HEK293 (cell line): ENCODE data around the gene NKG7.

Source experiments
- CTCF ChIA-PET: fragments of 350-600 bp; formaldehyde crosslinking; extraction: SDS; loops from one replicate; lab custom pipeline; 2021; ENCODE audit warnings: antibody characterized with exemption; lab: Yijun Ruan, JAX
- POLR2A ChIA-PET: fragments of 300-600 bp; formaldehyde crosslinking; extraction: SDS; loops from one replicate; lab custom pipeline; 2020; ENCODE audit warnings: antibody characterized with exemption, inconsistent platforms; lab: Yijun Ruan, JAX
- H3K27ac ChIP-seq: fragments of 200-500 bp; sonication (Bioruptor generic); 2 replicates; pipeline ENCODE4 v1.5.1; 2014; ENCODE audit warnings: low read depth, low read length, control low read depth, inconsistent platforms; ENCODE audit errors: extremely low read depth
- H3K36me3 ChIP-seq, 2 experiments: fragments of 200-500 bp in 1 of 2; sonication (Bioruptor generic) in 1 of 2; 1 replicate in 1 of 2; 2 replicates in 1 of 2; pipeline ENCODE4 v1.5.1; 2014 to 2017; ENCODE audit warnings: inconsistent platforms in 2 of 2, low read length in 2 of 2; ENCODE audit not compliant: control insufficient read depth in 2 of 2, insufficient read depth in 1 of 2
- H3K4me1 ChIP-seq: fragments of 200-500 bp; sonication (Bioruptor generic); 2 replicates; pipeline ENCODE4 v1.5.1; 2014; ENCODE audit warnings: mild to moderate bottlenecking, low read length, inconsistent platforms; ENCODE audit not compliant: control insufficient read depth, insufficient read depth
- H3K4me3 ChIP-seq: 2 replicates; pipeline ENCODE4 v1.5.1; 2011; ENCODE audit warnings: low read depth, mild to moderate bottlenecking, control low read depth, low read length, moderate library complexity
- H3K9me3 ChIP-seq: fragments of 200-500 bp; sonication (Bioruptor generic); 2 replicates; pipeline ENCODE4 v1.5.1; 2014; ENCODE audit warnings: low read depth, low read length, inconsistent platforms; ENCODE audit not compliant: control insufficient read depth, insufficient read depth
- GFI1B ChIP-seq: fragments of 450-650 bp; formaldehyde crosslinking; IDR thresholded peaks from 2 replicates; pipeline ENCODE4 v1.5.1; 2016; ENCODE audit warnings: missing biosample characterization, missing genetic modification characterization
- GLI2 ChIP-seq: fragments of 450-650 bp; formaldehyde crosslinking; IDR thresholded peaks from 2 replicates; pipeline ENCODE4; 2017; ENCODE audit warnings: missing biosample characterization, missing genetic modification characterization, low read depth, borderline replicate concordance
- RBAK ChIP-seq: fragments of 450-650 bp; formaldehyde crosslinking; IDR thresholded peaks from 2 replicates; pipeline ENCODE4 v1.5.1; 2016; ENCODE audit warnings: missing biosample characterization, missing genetic modification characterization
- SP2 ChIP-seq: fragments of 450-650 bp; formaldehyde crosslinking; IDR thresholded peaks from 2 replicates; pipeline ENCODE4 v1.5.1; 2016; ENCODE audit warnings: missing biosample characterization, missing genetic modification characterization
- TSHZ1 ChIP-seq: fragments of 450-650 bp; formaldehyde crosslinking; IDR thresholded peaks from 2 replicates; pipeline ENCODE4 v1.5.1; 2016; ENCODE audit warnings: missing biosample characterization, missing genetic modification characterization, borderline replicate concordance
- ZBTB20 ChIP-seq: fragments of 450-650 bp; formaldehyde crosslinking; IDR thresholded peaks from 2 replicates; pipeline ENCODE4 v1.5.1; 2016; ENCODE audit warnings: missing biosample characterization, missing genetic modification characterization
- ZBTB26 ChIP-seq: fragments of 450-650 bp; formaldehyde crosslinking; optimal IDR thresholded peaks from 2 replicates; pipeline ENCODE3; 2016; ENCODE audit warnings: missing biosample characterization, mild to moderate bottlenecking, missing genetic modification characterization
- ZBTB49 ChIP-seq: fragments of 450-650 bp; formaldehyde crosslinking; IDR thresholded peaks from 2 replicates; pipeline ENCODE4 v1.5.1; 2016; ENCODE audit warnings: missing biosample characterization, missing genetic modification characterization, low read depth
- ZBTB7A ChIP-seq: fragments of 450-650 bp; formaldehyde crosslinking; IDR thresholded peaks from 2 replicates; pipeline ENCODE4 v1.5.1; 2016; ENCODE audit warnings: low read depth, missing biosample characterization, missing genetic modification characterization
- ZIC2 ChIP-seq: fragments of 450-650 bp; formaldehyde crosslinking; IDR thresholded peaks from 2 replicates; pipeline ENCODE4 v1.5.1; 2016; ENCODE audit warnings: missing biosample characterization, missing genetic modification characterization
- ZNF148 ChIP-seq: fragments of 450-650 bp; formaldehyde crosslinking; IDR thresholded peaks from 2 replicates; pipeline ENCODE4 v1.5.0; 2017; ENCODE audit warnings: missing biosample characterization, missing genetic modification characterization, borderline replicate concordance
- ZNF155 ChIP-seq: fragments of 450-650 bp; formaldehyde crosslinking; IDR thresholded peaks from 2 replicates; pipeline ENCODE4 v1.5.1; 2016; ENCODE audit warnings: missing biosample characterization, missing genetic modification characterization
- ZNF274 ChIP-seq, 2 experiments: fragments of 200-500 bp in 1 of 2; fragments of 450-650 bp in 1 of 2; sonication (Bioruptor generic) in 1 of 2; formaldehyde crosslinking in 1 of 2; IDR thresholded peaks; 2 replicates each; pipeline versions ENCODE4 v1.5.1 to v1.6.1; 2014 to 2016; ENCODE audit warnings: borderline replicate concordance in 1 of 2, inconsistent platforms in 1 of 2, low read length in 1 of 2, missing biosample characterization in 1 of 2, missing genetic modification characterization in 1 of 2
- ZNF530 ChIP-seq: fragments of 450-650 bp; formaldehyde crosslinking; IDR thresholded peaks from 2 replicates; pipeline ENCODE4 v1.5.1; 2016; ENCODE audit warnings: low read depth, missing biosample characterization, missing genetic modification characterization
- ZNF558 ChIP-seq: fragments of 450-650 bp; formaldehyde crosslinking; IDR thresholded peaks from 2 replicates; pipeline ENCODE4 v1.5.1; 2016; ENCODE audit warnings: missing biosample characterization, missing genetic modification characterization
- ZNF561 ChIP-seq: fragments of 450-650 bp; IDR thresholded peaks from 2 replicates; pipeline ENCODE4 v1.5.1; 2018; ENCODE audit warnings: missing biosample characterization, missing genetic modification characterization, borderline replicate concordance
- ZNF585B ChIP-seq: fragments of 450-650 bp; formaldehyde crosslinking; IDR thresholded peaks from 2 replicates; pipeline ENCODE4 v1.5.1; 2016; ENCODE audit warnings: missing biosample characterization, missing genetic modification characterization
- ZNF777 ChIP-seq: fragments of 450-650 bp; formaldehyde crosslinking; IDR thresholded peaks from 2 replicates; pipeline ENCODE4 v1.5.1; 2017; ENCODE audit warnings: missing biosample characterization, missing genetic modification characterization, borderline replicate concordance
- ZNF830 ChIP-seq: fragments of 450-650 bp; IDR thresholded peaks from 2 replicates; pipeline ENCODE4 v1.5.0; 2018; ENCODE audit warnings: missing biosample characterization, missing genetic modification characterization, low read depth, mild to moderate bottlenecking, moderate library complexity
- ZSCAN5A ChIP-seq: fragments of 450-650 bp; formaldehyde crosslinking; IDR thresholded peaks from 2 replicates; pipeline ENCODE4 v1.5.1; 2016; ENCODE audit warnings: missing biosample characterization, missing genetic modification characterization

Gene NKG7

GRCh38 chr19:51351266-51351990, 21.0 kb downstream of the NKG7 start:
- Histone ChIP-seq H3K9me3 (no peaks in the 10 kb centered on the region), H3K4me1 (peaks cover 8% of the 10 kb centered on the region), H3K27ac (no peak overlapping the region), H3K4me3 (no peak overlapping the region), H3K36me3 (peaks cover 9 to 38% of the 10 kb centered on the region in 2 experiments; a peak in 2 of 3 replicates)
- ChIA-PET POLR2A (interaction anchor here (1.3 kb wide), 1 partner anchor 12 kb away, joined by 4 read pairs; no protein-coding TSS in a partner anchor), CTCF (interaction anchor here (0.7 to 2.1 kb wide), 3 partner anchors 12 to 16 kb away, joined by 3 to 6 read pairs (median 3); no protein-coding TSS in a partner anchor)
- no peak for TF ChIP-seq ZBTB26 (tag by site-specific recombination)
- TF ChIP-seq ZSCAN5A, result no peak
- no peak for TF ChIP-seq ZNF558
- TF ChIP-seq ZBTB20, result no peak
- TF ChIP-seq ZNF830, result no peak

- CTCF ChIA-PET, result no interaction called here
- Histone ChIP-seq H3K36me3 (peaks cover 6 to 47% of the 10 kb centered on the region in 2 experiments; a peak in 2 of 3 replicates), H3K9me3 (no peaks in the 10 kb centered on the region)
- POLR2A ChIA-PET, result no interaction called here
- TF ChIP-seq ZNF585B (no peak), ZIC2 (tag by site-specific recombination) (no peak), GFI1B (tag by site-specific recombination) (no peak), ZNF777 (tag by site-specific recombination) (no peak), ZNF561 (tag by site-specific recombination) (no peak), RBAK (tag by site-specific recombination) (no peak), SP2 (tag by site-specific recombination) (no peak), ZNF155 (tag by site-specific recombination) (no peak), ZNF274 (IDR thresholded peaks at IDR 0.05; ENCODE audit: low read length) (no peak), ZNF274 (tag by site-specific recombination; IDR thresholded peaks at IDR 0.05; ENCODE audit: borderline replicate concordance) (no peak), ZNF148 (tag by site-specific recombination) (no peak), ZBTB49 (tag by site-specific recombination) (no peak), TSHZ1 (tag by site-specific recombination) (no peak), GLI2 (tag by site-specific recombination) (no peak), ZNF530 (tag by site-specific recombination) (no peak), ZNF558 (no peak), ZBTB7A (tag by site-specific recombination) (no peak)
- TF ChIP-seq, all 188 proteins: peak for 0
- no peak overlapping the region for H3K4me3 ChIP-seq
- H3K27ac ChIP-seq, result no peak overlapping the region
- H3K4me1 ChIP-seq, result no peaks in the 10 kb centered on the region
These were observed 25.1 kb downstream of the NKG7 start for GRCh38 chr19:51347209-51347928.
